Measurements from ENCODE around the gene PLOD2.

DNA sequence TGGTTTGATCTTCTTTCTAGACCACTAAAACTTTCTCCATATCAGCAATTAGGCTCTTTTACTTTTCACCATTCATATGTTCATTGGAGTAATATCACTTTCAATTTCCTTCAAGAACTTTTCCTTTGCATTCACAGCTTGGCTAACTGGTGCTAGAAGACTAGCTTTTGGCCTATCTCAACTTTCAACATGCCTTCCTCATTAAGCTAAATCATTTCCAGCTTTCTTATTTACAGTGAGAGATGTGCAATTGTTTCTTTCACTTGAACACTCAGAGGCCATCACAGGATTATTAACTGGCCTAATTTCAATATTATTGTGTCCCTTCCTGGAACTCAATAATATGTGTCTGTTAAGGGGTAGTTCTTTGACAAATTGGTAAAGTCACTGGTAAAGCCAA, 42.8 kb upstream of the PLOD2 start:
- TF ChIP-seq, protein P1, sequence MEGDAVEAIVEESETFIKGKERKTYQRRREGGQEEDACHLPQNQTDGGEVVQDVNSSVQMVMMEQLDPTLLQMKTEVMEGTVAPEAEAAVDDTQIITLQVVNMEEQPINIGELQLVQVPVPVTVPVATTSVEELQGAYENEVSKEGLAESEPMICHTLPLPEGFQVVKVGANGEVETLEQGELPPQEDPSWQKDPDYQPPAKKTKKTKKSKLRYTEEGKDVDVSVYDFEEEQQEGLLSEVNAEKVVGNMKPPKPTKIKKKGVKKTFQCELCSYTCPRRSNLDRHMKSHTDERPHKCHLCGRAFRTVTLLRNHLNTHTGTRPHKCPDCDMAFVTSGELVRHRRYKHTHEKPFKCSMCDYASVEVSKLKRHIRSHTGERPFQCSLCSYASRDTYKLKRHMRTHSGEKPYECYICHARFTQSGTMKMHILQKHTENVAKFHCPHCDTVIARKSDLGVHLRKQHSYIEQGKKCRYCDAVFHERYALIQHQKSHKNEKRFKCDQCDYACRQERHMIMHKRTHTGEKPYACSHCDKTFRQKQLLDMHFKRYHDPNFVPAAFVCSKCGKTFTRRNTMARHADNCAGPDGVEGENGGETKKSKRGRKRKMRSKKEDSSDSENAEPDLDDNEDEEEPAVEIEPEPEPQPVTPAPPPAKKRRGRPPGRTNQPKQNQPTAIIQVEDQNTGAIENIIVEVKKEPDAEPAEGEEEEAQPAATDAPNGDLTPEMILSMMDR (conservative IDR thresholded peaks at IDR 0.05; ENCODE audit: low read length) = no peak
- no peak for TF ChIP-seq EZH2phosphoT487 (IDR thresholded peaks at IDR 0.05; ENCODE audit: borderline replicate concordance)
